GM12891 (cell line): ENCODE results near the gene ARHGAP8.

Experiments
- POLR2A ChIP-seq: IDR thresholded peaks from 2 replicates; pipeline ENCODE4 v1.6.1; 2011; ENCODE audit warnings: low read depth, low read length, control low read depth
- POLR2AphosphoS5 ChIP-seq: IDR thresholded peaks from 2 replicates; pipeline ENCODE4 v1.6.1; 2011; ENCODE audit warnings: low read depth, low read length, control low read depth
- POU2F2 ChIP-seq: IDR thresholded peaks from 2 replicates; pipeline ENCODE4 v1.6.1; 2011; ENCODE audit warnings: low read depth, mild to moderate bottlenecking, control low read depth, low read length, moderate library complexity
- SPI1 ChIP-seq: IDR thresholded peaks from 2 replicates; pipeline ENCODE4 v1.6.1; 2011; ENCODE audit warnings: low read depth, low read length, control low read depth
- TAF1 ChIP-seq: IDR thresholded peaks from 2 replicates; pipeline ENCODE4 v1.6.1; 2011; ENCODE audit warnings: low read depth, low read length, control low read depth

GRCh38 chr22:44837481-44837880 lies 85.1 kb downstream of the ARHGAP8 start:
- no peak for TF ChIP-seq POLR2AphosphoS5
- TF ChIP-seq POLR2A, result no peak
- no peak for TF ChIP-seq TAF1
- no peak for TF ChIP-seq SPI1
- TF ChIP-seq POU2F2, result no peak
